ENCODE results near the gene GPD2.

DNA sequence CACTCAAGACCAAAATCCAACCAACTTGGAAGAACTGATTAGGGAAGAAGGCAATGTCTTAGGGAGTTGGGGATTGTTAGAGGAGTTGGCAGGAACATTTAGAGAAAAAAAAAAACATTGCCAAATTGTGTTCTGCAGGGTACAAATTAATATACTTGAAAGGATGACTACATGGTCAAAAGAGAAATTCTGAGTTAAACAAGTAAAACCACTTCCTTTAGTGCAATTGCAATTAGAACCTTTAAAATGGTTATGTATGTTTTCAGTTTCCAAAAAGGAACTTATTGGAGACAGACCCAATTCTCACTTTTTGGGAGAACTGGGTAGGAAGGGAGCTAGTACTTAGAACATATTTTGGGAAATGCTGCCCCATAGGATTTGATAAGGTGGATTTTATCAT, 137.9 kb downstream of the GPD2 start:
- no peak for TF ChIP-seq ZNF274 (IDR thresholded peaks at IDR 0.05; ENCODE audit: low read depth, low read length)
- TF ChIP-seq YY1 (IDR thresholded peaks at IDR 0.05; ENCODE audit: insufficient read depth, insufficient read length) = no peak

Measured in NT2/D1 (cell line).